Measurements from ENCODE around the gene PRPF6.
"Not testable (repeated sequence)": the region's sequence is repeated elsewhere in the genome, so short reads cannot be mapped to it uniquely, and the experiment has no call there.

The PRPF6 gene

GRCh38 chr20:63945921-63946920, 34.7 kb upstream of the PRPF6 start:
- DNase-seq: no peak

- DNase-seq: no peak
These were observed 33.8 kb upstream of the PRPF6 start for GRCh38 chr20:63946986-63947637.

DNA sequence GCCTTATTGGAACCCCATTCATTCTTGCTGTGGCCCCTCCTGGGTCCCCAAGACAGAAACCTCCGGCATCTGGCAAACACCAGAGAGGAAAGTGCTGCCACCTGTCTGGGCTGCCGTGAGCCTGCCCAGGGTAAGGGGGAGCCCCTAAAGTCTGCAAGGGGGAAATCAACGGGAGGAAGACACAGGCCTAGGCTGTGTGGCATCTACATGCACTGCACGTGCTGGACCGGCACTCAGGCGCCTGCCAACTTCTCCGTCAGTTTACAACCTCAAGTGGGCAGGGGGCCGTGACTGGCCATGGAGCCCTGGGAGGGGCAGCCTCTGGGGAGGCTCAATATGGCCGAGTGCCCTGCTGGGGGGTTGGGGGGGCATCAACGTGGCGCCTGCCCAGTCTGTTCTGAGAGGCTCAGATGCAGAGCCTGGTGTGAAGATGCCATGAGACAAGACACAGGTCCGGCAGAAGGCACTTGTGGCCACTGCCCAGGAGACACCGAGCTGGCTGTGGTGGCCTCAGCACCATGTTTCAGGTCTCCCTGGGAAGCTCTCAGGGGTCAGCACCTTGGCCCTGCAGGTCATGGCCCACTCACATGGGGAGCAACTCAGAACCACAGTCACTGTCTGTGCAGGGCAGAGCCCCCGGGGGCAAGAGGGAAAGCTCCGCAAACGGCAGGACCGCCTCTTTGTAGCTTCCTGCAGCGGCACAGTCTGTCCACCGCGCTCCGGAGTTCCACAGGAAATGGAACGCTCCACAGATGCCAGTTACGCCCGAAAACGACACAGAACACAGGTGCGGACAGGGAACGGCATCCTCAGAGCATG, 33.1 kb upstream of the PRPF6 start:
- no peak for DNase-seq

DNA sequence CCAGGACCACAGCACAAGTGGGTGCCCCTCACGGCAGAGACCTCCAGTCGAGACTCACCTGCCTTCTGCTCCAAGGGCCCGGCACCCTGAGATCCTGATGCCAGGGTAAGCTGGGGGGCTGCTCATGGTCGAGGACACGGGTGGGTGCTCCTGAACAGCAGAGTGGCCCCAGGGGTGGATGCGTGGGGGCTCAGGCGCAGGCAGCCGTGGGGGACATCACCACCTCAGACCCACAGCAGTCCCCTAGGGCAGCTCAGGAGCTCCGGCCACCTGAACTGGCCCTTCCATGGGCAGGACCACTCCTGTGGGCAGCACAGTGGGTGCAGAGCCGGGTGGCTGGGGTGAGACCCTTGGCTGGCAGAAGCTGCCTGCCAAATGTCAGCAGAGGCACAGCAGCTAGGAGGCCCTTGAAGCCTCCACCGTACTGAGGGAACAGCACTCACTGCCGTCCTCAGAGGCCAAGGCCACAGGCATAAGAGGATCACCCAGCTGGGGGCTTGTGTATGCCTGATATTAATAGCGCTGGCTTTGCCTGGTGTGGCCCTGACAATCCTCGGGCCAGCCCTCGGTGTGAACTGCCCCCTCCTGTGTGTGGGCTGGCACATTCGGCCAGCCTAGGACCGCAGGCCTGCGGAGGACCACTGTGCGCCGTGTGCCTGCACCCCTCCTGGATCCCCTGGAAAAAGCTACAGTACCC, 30.1 kb upstream of the PRPF6 start:
- DNase-seq: peak; percentile 29

DNA sequence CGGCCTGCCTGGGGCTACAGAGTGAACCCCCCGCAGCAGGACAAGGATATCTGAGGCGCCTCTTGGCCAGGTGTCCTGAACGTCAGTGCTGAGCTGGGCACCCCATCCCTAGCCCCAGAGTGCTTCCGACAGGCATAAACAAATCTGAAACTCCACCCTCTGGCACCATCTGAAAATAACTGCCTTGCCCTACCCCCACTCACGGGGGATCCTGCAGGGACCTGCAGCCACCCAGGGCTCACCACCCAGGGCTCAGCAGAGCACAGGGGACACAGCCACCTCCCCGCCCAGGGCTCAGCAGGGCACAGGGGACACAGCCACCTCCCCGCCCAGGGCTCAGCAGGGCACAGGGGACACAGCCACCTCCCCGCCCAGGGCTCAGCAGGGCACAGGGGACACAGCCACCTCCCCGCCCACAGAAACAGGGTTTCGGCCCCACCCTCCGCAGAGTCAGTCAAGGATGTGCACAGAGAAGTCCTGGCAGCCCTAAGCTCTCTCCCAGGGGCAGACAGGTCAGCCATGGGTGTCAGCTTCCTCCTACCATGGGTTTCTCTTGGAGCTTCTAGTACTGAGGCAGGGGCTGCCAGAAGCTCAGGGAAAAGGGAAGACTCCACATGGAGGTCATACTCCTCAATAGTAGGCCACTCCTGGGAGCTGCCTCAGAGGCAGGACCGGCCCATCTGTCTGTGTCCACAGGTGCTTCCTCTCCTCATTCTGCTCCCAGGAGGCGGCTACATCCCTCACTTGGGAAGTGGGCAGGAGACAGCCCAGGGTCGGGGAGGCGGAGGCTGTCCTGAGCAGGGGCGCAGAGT, 29.3 kb upstream of the PRPF6 start:
- peak; percentile 80 for DNase-seq

- no peak for DNase-seq
These were observed 28.8 kb upstream of the PRPF6 start for GRCh38 chr20:63952210-63952535.

GRCh38 chr20:63952769-63953168, 28.2 kb upstream of the PRPF6 start:
- no peak for DNase-seq

- DNase-seq: no peak
These were observed 27.0 kb upstream of the PRPF6 start for GRCh38 chr20:63953764-63954429.

GRCh38 chr20:63955281-63955826, 25.6 kb upstream of the PRPF6 start:
- DNase-seq: peak; percentile 61

DNA sequence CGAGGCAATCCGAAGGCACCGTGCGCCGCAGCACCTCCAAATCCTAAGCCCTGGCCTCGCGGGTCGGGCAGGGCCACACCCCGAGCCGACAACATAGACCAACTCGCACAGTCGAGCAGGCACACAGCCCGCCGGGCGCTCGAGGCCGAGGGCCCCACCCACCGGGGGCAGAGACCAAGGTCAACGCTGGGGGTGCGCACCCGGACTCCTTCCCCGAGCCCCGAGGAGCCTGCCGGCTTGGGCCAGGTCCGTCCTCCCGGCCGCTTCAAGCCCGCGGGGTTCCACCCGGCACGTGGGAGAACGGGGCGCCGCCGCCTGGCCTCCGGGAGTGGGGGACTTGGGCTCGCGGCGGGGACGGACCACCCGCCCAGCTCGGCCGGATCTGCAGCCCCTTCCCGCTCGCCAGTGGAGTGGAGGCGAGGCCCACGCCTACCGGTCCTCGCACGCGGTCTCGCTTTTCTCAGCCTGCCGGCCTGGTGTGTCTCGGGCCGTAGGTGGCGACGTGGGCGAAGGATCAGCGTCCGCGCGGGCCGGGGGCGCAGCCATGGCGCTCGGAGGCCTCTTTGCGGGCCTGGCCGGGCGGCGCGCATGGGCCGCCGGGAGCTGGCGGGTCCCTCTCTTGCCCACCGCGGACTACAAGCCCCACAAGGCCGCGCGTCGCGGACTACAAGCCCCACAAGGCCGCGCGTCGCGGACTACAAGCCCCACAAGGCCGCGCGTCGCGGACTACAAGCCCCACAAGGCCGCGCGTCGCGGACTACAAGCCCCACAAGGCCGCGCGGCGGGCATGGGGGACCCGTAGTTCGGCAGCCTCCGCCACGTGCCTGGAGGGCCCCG, 24.9 kb upstream of the PRPF6 start, which contains the start of gene UCKL1:
TSS of gene UCKL1 (minus strand) at position 590 of the 837 bp plus-strand sequence. CDS start at position 546, 44 bp downstream.
- DNase-seq: peak; percentile 91

DNA sequence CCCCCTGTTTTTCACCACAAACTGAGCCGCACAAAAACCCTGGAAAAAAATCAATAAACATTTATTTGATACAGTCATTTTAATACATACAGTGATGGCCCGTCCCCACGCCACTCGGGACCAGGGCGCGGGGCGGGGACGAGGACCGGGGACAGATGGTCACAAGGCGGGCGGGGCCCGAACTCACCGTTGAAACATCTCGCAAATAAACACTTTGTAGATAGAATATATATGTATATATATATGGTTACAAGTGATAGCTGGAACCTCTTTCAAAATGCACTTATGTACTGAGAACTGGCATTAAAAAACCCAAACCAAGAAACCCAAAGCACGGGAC, 24.3 kb upstream of the PRPF6 start:
- no peak for DNase-seq

GRCh38 chr20:63957004-63957689, 23.8 kb upstream of the PRPF6 start:
- peak; percentile 85 for DNase-seq

DNA sequence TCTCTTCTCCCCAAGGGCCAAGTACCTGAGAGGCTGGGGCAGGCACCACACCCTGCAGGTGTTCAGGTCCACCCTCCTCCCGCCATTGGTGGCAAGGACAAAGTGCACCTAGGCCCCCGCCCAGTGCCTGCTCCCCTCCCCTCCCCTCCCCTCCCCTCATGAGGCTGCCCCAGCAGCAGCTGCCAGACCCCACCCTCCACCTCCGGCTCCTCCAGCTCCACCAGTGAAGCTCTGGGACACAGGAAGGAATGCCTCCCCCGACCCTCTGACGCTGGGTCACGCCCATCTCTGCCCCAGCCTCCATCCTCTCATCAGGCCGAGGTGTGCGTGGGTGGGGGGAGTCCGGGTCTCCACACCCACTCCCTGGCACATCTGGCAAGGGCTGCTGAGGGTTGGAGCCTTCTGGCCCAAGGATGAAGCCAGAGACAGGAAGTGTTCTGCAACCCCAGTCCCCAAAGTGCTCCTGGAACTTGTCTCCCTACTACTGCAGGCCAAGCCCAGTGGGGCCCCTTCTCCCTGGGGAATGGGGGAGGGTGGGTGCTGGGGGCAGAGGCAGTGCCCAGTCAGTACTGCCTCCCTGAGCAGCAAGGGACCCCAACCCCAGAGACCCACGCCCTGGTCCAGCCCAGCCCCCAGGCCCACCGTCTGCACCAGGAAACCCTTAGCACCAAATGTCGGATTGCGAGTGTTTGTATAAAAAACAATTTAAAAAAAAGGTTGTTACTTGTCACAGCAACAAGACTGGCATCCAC, 23.1 kb upstream of the PRPF6 start:
- peak; percentile 85 for DNase-seq

- DNase-seq: no peak
These were observed 22.5 kb upstream of the PRPF6 start for GRCh38 chr20:63958471-63958870.

DNA sequence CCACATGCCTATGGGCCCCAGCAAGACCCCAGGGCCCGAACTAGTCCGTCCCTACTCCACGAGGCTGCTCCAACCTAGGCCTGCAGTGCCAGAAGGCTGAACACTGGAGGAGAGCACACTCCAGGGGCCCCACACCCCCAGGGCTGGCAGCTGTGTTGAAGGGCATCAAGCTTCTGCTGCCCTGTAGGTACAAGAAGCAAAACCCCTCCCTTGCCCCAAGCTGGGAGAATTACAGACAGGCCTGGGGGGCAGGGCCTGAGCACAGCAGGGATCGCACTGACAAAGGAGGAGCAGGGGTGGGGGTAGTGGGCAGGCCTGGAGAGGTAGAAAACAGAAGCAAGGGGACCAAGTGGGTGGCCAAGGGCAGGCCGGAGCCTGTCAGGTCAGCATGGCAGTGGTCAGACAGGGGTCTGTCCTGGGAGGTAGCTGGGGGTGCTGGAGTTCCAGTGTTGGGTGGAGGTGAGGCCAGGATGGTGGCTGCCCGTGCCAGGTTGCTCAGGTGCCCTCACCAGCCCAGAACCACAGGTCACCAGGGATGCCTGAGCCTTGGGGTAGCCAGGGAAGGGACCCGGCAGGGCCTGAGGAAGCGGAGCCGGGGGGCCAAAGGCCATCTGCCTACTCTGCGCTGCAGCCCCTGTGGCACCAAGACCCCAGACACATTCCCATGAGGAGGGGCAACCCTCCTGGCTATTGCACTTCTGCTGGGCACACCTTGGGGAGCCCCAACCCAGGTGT, 21.8 kb upstream of the PRPF6 start:
- no peak for DNase-seq

- DNase-seq: no peak
These were observed 21.2 kb upstream of the PRPF6 start for GRCh38 chr20:63959699-63960075.

DNA sequence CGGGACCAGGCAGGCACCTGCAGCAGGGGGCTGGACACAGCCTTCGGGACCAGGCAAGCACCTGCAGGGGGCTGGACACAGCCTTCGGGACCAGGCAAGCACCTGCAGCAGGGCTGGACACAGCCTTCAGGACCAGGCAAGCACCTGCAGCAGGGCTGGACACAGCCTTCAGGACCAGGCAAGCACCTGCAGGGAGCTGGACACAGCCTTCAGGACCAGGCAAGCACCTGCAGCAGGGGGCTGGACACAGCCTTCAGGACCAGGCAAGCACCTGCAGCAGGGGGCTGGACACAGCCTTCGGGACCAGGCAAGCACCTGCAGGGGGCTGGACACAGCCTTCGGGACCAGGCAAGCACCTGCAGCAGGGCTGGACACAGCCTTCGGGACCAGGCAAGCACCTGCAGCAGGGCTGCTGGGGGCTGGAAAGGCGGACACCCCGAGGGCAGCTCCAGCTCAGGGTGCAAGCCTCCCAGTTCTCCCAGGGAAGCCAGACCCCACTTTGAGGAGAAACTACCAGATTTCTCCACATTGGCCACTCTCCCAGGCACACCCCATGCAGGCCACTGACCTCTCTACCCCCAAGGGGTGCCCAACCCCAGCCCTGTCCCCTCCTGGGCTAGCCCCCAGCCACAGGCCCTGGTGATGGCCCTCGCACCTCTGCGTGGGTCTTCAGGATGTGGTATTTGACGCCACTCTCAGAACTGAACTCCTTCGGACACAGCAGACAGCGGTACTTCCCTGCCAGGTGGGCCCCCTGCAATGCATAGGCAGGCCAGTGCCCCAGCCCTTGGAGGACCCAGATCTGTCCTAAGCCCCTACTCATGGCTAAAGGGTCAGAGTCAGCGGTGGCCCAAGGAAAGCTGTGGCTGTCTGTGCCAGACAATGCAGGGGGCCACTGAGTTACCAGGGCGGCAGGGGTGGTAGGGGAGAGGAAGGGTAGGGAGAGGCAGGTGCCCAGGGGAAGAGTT, 20.0 kb upstream of the PRPF6 start:
- DNase-seq: not testable (repeated sequence)

Measured in RPMI8226 (cell line).